Mucosa of rectum (tissue), 2 donors: ENCODE measurements around the gene ORMDL2.
"Not testable (repeated sequence)": the region's sequence is repeated elsewhere in the genome, so short reads cannot be mapped to it uniquely, and the experiment has no call there.

Experiments
- H3K27ac ChIP-seq, 2 donors: one replicate each; pipeline ENCODE4 v1.7.0; 2013; ENCODE audit warnings: inconsistent platforms in 2 of 2, low read depth in 2 of 2, low read length in 2 of 2
- H3K27me3 ChIP-seq, 2 donors: one replicate each; pipeline ENCODE4 v1.7.0; 2013; ENCODE audit warnings: low read length in 2 of 2; ENCODE audit not compliant: control insufficient read depth in 2 of 2, insufficient read depth in 2 of 2
- H3K36me3 ChIP-seq, 2 donors: one replicate each; pipeline ENCODE4 v1.7.0; 2013; ENCODE audit warnings: low read length in 2 of 2; ENCODE audit not compliant: control insufficient read depth in 2 of 2, insufficient read depth in 2 of 2
- H3K4me1 ChIP-seq, 2 donors: one replicate each; pipeline ENCODE4 v1.7.0; 2013; ENCODE audit warnings: low read length in 2 of 2, mild to moderate bottlenecking in 1 of 2; ENCODE audit not compliant: control insufficient read depth in 2 of 2, insufficient read depth in 2 of 2
- H3K4me3 ChIP-seq, 2 donors: one replicate each; pipeline ENCODE4 v1.7.0; 2013; ENCODE audit warnings: low read length in 2 of 2
- H3K9ac ChIP-seq, 2 donors: one replicate each; pipeline ENCODE4 v1.7.0; 2013; ENCODE audit warnings: low read length in 2 of 2, low read depth in 1 of 2, mild to moderate bottlenecking in 1 of 2
- H3K9me3 ChIP-seq, 2 donors: one replicate each; pipeline ENCODE4 v1.7.0; 2013; ENCODE audit warnings: low read length in 2 of 2; ENCODE audit not compliant: control insufficient read depth in 2 of 2
- donor health status: healthy.
- donor health status: Normal muscosa, but diverticular disease.

The ORMDL2 gene

DNA sequence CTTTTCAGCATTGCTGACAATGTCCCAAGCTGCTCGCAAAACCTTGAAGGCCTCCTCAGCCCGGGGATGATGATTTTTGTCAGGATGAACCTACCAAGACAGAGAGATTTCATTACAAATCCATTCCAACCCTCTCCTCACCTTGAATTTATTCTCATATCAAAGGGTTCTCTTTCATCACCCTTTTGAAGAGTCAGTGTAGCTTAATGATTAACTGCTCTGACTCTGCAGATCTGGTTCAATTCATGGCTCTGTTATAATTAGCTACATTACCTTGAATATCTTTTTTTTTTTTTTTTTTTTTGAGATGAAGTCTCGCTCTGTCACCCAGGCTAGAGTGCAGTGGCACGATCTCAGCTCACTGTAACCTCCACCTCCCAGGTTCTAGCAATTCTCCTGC, 5.6 kb downstream of the ORMDL2 start:
- H3K27ac ChIP-seq = no peak overlapping the region
- no peaks in the 10 kb centered on the region for H3K27me3 ChIP-seq
- H3K4me1 ChIP-seq = peaks cover 12 to 22% of the 10 kb centered on the region in 2 donors
- no peak overlapping the region for H3K9ac ChIP-seq
- H3K4me3 ChIP-seq = no peak overlapping the region
- no peaks in the 10 kb centered on the region for H3K9me3 ChIP-seq
- H3K36me3 ChIP-seq = peaks cover 36 to 38% of the 10 kb centered on the region in 2 donors

DNA sequence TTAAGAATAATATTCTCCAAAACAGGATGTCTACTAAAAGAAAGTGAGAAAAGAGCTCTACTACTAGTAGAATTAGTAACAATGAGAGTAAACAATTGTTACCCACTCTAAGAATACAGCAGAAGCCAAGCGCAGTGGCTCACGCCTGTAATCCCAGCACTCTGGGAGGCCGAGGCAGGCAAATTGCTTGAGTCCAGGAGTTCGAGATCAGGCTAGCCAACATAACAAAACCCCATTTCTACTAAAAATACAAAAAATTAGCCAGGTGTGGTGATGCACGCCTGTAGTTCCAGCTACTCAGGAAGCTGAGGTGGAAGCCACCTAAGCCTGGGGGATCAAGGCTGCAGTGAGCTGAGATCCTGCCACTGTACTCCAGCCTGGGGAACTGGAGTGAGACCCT, 6.9 kb downstream of the ORMDL2 start:
- H3K9ac ChIP-seq = no peak overlapping the region
- H3K36me3 ChIP-seq = peaks cover 31 to 33% of the 10 kb centered on the region in 2 donors
- no peak overlapping the region for H3K27ac ChIP-seq
- no peaks in the 10 kb centered on the region for H3K9me3 ChIP-seq
- H3K27me3 ChIP-seq = no peaks in the 10 kb centered on the region
- H3K4me3 ChIP-seq = no peak overlapping the region
- peaks cover 9 to 16% of the 10 kb centered on the region in 2 donors for H3K4me1 ChIP-seq

DNA sequence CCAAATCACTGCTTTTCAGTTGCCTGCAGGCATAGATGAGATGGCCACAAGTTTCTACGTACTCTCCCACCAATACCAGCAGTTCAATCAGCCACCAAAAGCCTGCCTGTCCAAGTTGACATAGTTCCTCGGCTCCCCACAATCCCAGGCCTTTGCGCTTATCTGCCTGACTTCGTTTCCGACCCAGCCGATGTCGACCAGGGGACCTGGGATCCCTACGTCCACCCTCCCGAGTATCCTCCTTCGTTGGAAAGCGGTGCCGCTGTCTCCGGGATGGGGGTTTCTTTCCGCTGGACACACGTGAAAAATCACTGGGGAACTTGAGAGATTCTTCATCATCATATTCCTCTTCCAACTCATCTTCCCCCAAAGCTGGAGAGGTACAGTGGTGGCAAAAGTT, 10.0 kb downstream of the ORMDL2 start:
- peaks cover 17 to 28% of the 10 kb centered on the region in 2 donors for H3K4me1 ChIP-seq
- no peak overlapping the region for H3K9ac ChIP-seq
- no peak overlapping the region for H3K4me3 ChIP-seq
- peaks cover 3 to 5% of the 10 kb centered on the region in 2 donors for H3K36me3 ChIP-seq
- H3K9me3 ChIP-seq = no peaks in the 10 kb centered on the region
- H3K27ac ChIP-seq = no peak overlapping the region
- H3K27me3 ChIP-seq = no peaks in the 10 kb centered on the region

- peak overlapping the region; percentile 64 to 89 for H3K4me3 ChIP-seq
- H3K9ac ChIP-seq = no peak overlapping the region
- H3K36me3 ChIP-seq = no peaks in the 10 kb centered on the region
- no peaks in the 10 kb centered on the region for H3K9me3 ChIP-seq
- H3K4me1 ChIP-seq = peaks cover 17 to 28% of the 10 kb centered on the region in 2 donors
- peak overlapping the region in 1 of 2 donors; percentile 72 for H3K27ac ChIP-seq
- no peaks in the 10 kb centered on the region for H3K27me3 ChIP-seq
Measured at GRCh38 chr12:55828357-55828756, 10.5 kb downstream of the ORMDL2 start.

DNA sequence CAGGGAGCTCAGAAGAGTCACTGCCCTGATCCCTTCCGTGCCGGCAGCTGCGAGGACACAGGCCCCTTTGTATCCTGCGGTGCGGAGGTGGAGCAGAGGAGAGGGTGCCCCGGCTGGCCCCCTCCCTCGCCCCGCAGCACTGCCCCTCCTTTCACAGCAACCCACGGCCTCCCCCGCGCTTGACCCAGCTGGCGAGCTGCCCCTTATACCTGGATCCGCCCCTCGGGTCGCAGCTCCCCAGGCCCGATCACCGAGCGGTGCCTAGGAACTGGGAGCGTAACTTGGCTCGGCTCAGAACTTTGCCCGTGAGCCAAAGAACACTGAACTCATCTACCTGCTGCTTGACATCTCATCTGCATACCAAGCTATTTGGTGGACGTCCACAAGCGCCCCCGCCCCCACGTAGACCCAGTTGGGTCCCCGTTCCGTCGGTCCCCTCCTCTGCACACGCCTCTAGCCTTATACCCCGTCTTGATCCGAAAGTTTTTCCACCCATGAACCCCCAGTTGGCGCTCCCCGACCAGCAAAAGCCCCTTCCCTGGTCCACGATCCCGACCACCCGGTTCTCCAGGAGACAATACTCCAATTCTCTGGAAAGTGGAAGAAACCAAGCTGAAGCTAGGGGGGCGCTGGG, 12.2 kb downstream of the ORMDL2 start:
- peak overlapping the region; percentile 94 to 97 for H3K27ac ChIP-seq
- H3K36me3 ChIP-seq = no peaks in the 10 kb centered on the region
- H3K4me1 ChIP-seq = peaks cover 17 to 28% of the 10 kb centered on the region in 2 donors
- no peaks in the 10 kb centered on the region for H3K9me3 ChIP-seq
- H3K9ac ChIP-seq = peak overlapping the region; percentile 81 to 94
- H3K4me3 ChIP-seq = peak overlapping the region; percentile 89 to 92
- H3K27me3 ChIP-seq = no peaks in the 10 kb centered on the region

- H3K9ac ChIP-seq = peak overlapping the region; percentile 81 to 94
- H3K36me3 ChIP-seq = no peaks in the 10 kb centered on the region
- peaks cover 17 to 28% of the 10 kb centered on the region in 2 donors for H3K4me1 ChIP-seq
- H3K27me3 ChIP-seq = no peaks in the 10 kb centered on the region
- H3K4me3 ChIP-seq = peak overlapping the region; percentile 89 to 92
- H3K9me3 ChIP-seq = no peaks in the 10 kb centered on the region
- peak overlapping the region; percentile 94 to 97 for H3K27ac ChIP-seq
Measured at GRCh38 chr12:55830601-55831446, 13.0 kb downstream of the ORMDL2 start.

DNA sequence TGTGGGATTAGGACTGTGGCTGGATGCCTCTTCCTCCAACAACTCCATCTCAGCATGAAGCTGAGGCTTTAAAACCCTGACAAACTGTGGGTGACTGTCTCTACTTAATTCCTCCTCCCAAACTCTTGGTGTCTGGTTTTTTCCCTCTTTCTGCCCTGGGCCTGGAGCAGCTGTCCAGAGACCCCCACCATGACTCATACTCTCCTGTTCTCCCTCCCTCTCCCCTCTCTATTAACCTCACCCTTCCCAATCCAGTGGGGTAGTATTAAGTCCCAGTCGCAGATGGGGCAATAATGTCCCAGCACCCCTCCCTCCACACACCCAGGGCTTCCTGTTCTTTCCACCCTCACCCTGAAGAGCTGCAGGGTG, 13.6 kb downstream of the ORMDL2 start:
- H3K9me3 ChIP-seq = no peaks in the 10 kb centered on the region
- no peaks in the 10 kb centered on the region for H3K27me3 ChIP-seq
- peak overlapping the region; percentile 89 to 92 for H3K4me3 ChIP-seq
- no peaks in the 10 kb centered on the region for H3K36me3 ChIP-seq
- H3K27ac ChIP-seq = peak overlapping the region; percentile 94 to 97
- peaks cover 17 to 28% of the 10 kb centered on the region in 2 donors for H3K4me1 ChIP-seq
- peak overlapping the region; percentile 81 to 94 for H3K9ac ChIP-seq

DNA sequence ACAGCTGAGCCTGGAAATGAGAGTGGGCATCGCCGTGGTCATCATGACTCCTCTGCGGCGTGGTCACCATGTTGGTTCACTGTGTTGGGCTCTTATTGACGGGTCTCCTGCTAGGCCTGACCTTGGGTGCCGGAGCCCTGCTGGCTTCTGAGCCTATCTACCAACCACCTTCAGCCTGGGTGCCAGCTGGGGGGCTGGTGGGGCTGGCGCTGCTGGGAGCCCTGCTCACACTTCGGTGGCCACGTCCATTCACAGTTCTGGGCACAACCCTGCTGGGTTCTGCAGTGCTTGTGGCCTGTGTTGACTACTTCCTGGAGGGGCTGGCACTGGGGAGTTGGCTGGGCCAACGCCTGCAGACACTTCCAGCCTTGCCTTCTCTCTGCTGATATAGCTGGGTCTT, 15.2 kb downstream of the ORMDL2 start:
- Histone ChIP-seq H3K9me3 (no peaks in the 10 kb centered on the region), H3K4me1 (peaks cover 17 to 18% of the 10 kb centered on the region in 2 donors), H3K27ac (no peak overlapping the region), H3K4me3 (no peak overlapping the region), H3K27me3 (no peaks in the 10 kb centered on the region), H3K9ac (no peak overlapping the region), H3K36me3 (no peaks in the 10 kb centered on the region)

- H3K27me3 ChIP-seq, H3K4me3 ChIP-seq, H3K9ac ChIP-seq, H3K27ac ChIP-seq, H3K9me3 ChIP-seq, H3K36me3 ChIP-seq: not testable (repeated sequence)
- H3K4me1 ChIP-seq = peaks cover 8 to 12% of the 10 kb centered on the region in 2 donors
Measured at GRCh38 chr12:55834400-55834799, 16.6 kb downstream of the ORMDL2 start.

DNA sequence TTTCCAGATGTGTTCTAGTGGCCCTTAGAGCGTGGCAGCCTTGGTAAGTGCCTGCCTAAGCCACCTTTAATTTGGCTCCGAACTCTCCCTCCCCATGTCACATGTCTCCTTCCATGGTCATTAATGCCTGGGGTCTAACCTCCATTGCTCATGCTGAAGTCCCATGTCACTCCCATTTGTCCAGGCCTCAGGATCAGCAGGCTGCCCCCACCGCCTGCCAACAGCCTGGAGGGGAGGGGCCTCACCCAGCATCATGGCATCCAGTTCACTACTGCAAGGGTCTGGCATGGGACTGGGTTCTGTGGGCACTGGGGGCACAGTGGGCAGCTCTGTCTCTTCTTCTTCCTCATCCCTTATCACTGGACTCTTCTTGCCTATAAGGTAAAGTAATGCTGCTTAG, 20.5 kb downstream of the ORMDL2 start:
- Histone ChIP-seq H3K36me3 (no peaks in the 10 kb centered on the region), H3K9ac (no peak overlapping the region), H3K4me1 (no peaks in the 10 kb centered on the region), H3K9me3 (no peaks in the 10 kb centered on the region), H3K27ac (no peak overlapping the region), H3K27me3 (no peaks in the 10 kb centered on the region), H3K4me3 (no peak overlapping the region)
